Hindlimb muscle (tissue), 1 donor: ENCODE results near the gene MID1IP1. TPM values are rescaled to one million over a fixed set of nuclear protein-coding genes. Genes with fewer than 3 reads are reported as not detected.

Experiments used
- DNase-seq: peaks from one replicate; pipeline ENCODE4 v3.0.0-alpha.2; 2013
- polyA plus RNA-seq: library from polyadenylated mRNA; unstranded; fragments of 120-200 nt; gene quantifications from one replicate; pipeline ENCODE4 v1.2.1, GENCODE V29; 2013; ENCODE audit not compliant: insufficient read length

MID1IP1 gene, protein sequence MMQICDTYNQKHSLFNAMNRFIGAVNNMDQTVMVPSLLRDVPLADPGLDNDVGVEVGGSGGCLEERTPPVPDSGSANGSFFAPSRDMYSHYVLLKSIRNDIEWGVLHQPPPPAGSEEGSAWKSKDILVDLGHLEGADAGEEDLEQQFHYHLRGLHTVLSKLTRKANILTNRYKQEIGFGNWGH
- 11.1 TPM for polyA plus RNA-seq

- DNase-seq, result peak; percentile 93
Observed at GRCh38 chrX:38800981-38801845, at the start of gene MID1IP1. MID1IP1 (plus strand) TSS chrX:38801459; CDS start chrX:38804947, 3,488 bp downstream.

DNA sequence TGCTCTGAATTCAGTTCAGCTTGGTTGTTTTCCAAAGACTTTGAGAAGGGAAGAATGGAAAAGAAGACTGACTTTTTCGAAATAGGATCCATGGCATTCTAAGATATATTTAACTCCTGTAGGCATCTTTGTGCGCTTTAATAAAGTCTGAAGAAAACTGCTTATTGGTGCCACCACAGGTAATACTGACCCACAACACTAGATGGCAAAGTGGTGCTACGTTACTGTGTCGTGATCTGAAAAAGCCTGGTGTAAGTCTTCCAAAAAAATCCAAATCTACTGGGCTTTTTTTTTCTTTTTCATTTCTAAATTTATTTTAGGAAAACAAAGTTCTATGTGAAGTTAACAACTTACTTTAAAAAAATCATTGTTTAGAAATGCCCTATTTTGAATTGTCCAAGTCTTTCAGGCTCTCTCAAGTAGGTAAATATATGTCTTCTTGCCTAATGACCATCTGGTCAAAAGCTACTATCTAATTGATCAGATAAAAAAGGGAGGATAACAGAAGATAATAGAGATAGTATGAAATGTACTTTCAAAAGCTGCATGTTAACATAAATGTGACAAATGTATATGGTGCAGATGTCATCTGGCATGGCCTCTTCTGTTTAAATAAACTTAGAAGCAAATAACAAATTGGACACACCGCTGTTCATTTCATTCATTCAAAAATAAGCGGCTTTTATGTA lies 47.0 kb upstream of the MID1IP1 start:
- DNase-seq, result peak; percentile 34

DNA sequence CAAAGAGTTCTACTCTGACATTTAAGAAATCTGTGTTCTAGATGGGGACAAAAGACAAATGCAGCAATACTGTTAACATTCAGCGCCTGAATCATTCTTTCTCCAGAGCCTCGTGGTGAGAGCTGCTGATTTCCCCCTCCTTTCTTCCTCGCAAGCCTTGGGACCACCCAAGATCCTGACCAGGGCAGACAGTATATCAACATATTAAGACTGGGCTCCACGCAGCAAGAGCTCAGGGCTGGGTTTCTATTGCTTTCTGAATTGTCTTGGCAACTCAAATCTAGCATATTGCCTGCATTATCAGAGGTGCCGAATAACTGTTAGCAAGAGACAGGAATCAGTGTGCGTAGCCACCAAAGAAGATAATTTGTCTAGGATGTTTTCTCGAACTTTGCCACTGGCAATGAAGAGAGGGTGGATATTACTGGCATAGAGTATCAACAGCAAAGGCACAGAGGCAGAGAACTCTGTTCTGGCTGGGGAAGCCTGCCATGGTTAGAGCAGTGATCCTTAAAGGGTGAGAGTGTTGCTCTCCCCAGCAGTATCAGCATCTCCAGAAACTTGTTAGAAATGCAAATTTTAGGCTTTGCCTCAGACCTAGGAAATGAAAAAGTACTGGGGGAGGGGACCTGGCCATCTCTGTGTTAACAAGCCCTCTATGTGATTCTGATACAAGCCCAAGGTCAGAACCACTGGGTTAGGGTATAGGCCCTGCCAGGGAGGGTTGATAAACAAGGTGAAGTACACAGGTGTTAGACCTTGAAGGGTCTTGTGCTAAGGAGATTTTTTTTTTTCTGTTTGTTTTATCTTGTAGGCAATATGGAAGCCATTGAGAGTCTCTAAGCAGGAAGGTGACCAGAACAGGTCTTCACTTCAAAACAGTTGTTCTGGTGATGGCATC lies 46.2 kb upstream of the MID1IP1 start:
- no peak for DNase-seq

DNA sequence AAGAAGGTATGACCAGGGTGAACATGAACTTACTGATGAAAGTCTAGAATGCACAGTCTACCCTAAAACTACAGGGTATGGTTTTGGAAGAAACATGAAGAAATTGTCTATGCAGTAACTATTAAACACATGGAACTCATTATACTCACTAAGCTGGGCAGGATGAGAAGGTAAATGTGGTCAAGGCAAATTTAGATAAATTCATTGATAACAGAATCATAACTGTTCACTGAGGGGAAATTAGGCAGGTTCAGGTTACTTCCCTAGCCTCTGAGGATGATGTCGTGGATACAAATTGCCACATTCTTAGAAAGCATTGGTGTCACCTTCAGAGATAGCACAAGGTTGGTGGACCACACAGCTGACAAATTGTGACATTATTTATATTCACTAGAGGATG lies 40.4 kb upstream of the MID1IP1 start:
- DNase-seq, result no peak

DNA sequence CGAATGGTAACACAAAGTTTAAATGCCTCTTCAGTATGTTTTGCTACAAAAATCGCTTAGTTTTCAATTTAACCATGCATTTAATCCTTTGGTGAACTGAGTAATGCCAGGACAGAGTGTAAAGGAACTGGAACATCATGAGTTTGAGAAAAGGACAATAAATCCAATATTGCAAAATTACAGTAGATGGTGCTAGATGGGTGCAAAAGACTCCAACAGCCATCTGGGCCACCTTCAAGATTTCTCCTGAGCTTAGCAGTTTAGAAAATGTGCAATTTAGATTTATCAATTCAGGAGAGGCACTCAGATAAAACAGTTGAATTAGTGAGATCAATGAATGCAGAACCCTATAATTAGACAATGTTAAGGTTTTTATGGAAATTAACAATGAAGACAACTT lies 33.2 kb upstream of the MID1IP1 start:
- DNase-seq, result peak; percentile 19

DNA sequence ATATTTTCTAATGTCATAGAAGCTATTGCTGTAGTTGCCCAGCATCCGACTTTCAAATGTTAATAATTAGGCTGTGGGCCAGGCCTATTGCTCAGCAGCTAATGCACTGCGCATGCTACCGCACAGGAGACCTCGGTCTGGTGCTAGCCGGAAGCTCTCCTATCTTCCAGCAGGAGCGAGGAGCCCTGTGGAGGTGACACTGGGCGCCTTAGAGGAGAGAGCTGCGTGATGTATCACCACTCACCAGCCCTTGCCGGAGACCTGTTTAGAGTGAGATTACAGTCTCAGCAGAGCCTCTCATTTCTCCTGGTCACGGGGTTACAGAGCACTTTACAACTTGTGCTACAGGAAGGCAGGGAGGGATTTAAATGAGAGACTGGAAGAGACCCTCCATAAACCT lies 31.1 kb upstream of the MID1IP1 start:
- no peak for DNase-seq

GRCh38 chrX:38774249-38774648 lies 27.0 kb upstream of the MID1IP1 start:
- no peak for DNase-seq

- DNase-seq, result no peak
Observed at GRCh38 chrX:38796946-38797345, 4.3 kb upstream of the MID1IP1 start.

GRCh38 chrX:38798956-38799355 lies 2.3 kb upstream of the MID1IP1 start:
- no peak for DNase-seq

DNA sequence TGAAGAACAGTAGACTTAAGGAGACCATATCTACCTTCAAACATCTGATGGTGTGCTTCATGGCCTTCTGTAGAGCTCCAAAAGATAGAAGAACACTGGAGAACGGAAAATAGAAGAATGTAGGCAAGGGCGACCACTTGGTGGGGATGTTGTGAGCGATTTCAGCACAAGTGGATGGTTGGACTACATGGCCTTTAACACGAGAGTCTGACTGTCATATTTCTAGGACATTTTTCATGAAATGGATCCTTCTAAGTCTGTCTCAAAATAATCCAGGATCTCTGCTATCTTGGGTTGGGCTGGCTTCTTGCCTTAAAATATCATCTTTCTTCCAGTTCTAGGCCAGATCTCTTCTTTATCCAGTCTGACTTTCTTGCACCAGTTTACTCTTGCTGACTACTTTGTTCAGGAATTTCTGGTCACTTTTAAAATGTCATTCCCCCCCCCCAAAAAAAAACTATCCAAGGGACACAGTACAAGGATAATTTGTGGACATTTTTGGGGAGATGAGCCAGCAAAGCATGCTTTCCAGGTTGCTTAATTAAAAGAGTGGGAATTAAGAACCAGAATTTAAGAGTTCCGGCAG lies 1.2 kb upstream of the MID1IP1 start:
- peak; percentile 21 for DNase-seq

- DNase-seq, result peak; percentile 14
Observed at GRCh38 chrX:38803243-38803587, 2.0 kb downstream of the MID1IP1 start.

DNA sequence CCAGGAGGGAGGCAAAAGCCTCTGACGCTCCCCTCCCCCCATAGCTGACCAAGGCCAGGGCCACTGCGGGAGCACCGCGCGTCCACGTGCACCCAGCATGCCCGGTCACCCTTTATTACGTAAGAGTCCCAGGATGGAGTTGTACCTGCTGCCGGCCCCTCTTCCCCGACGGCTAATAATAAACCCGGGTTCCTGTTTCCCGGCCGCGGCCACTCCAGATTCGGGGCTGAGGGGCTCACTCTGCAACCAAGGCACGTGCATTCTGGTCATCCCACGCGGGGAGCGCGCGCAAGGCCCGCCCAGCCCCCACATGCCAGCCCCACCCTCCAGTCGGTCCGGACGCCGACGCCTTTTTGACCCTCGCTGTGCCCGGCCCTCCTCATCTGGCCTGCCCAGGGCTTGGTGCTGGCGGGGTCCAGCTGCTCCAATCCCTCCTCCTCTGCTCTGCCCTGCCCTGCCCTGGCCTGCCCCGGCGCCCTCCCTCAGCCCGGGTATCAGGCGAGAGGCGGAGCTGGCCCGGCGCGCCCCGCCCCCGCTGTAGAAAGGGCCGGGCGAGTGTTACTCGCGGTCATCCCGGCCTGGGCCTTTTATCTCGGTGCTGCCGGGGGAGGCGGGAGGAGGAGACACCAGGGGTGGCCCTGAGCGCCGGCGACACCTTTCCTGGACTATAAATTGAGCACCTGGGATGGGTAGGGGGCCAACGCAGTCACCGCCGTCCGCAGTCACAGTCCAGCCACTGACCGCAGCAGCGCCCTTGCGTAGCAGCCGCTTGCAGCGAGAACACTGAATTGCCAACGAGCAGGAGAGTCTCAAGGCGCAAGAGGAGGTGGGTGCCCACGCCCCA lies 2.6 kb downstream of the MID1IP1 start:
- DNase-seq, result peak; percentile 73

DNA sequence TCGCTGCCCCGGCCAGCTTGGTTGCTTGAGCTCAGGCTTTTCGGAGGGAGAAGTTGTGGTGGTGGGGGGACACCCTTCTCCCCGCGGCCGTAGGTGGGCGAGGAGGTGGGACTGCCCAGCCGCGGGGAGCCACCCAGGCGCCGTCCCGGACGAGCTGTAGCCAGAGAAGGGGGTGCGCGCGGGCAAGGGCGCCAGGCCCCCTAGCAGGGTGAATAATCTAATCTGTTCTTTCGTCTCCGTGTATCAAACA lies 3.1 kb downstream of the MID1IP1 start:
- DNase-seq, result no peak

GRCh38 chrX:38804682-38805431 lies 3.6 kb downstream of the MID1IP1 start:
- peak; percentile 17 for DNase-seq

- peak; percentile 52 for DNase-seq
Observed at GRCh38 chrX:38805432-38806389, 4.5 kb downstream of the MID1IP1 start.

- no peak for DNase-seq
Observed at GRCh38 chrX:38806875-38807621, 5.8 kb downstream of the MID1IP1 start.

GRCh38 chrX:38807873-38808272 lies 6.6 kb downstream of the MID1IP1 start:
- no peak for DNase-seq

DNA sequence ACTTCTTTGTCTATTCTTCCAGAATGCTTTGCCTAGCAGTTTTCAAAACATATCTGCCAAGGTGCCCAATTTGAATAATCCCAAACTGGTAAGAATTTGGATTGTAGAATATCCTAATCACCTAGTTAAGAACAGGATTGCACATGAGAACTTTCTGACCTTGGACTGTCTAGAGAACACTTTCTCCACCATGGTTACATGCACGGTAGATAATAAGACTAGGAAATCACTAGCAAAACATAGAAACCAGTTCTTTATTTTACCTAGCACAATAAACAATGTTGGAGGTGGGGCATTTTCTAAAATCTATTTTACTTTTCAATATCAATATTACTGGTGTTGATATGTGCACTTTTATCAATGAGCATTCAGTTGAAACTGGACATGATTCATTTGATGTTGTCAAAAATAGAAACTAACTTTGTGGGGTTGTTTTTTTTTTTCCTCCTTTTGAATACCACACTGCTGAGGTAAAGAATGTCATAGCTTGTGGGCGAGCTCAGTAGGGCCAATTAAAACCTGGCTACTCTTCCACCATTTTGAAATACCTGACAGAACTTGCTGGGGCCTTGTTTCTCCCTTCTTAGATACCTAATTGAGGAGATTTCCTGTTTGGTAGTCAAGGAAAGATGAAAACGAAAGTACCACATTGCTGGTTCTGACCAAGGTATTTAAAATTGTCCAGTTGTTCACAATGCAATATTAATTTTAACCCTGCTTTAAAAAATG lies 10.4 kb downstream of the MID1IP1 start:
- DNase-seq, result no peak
